Peyer's patch (tissue), 4 donors: Measurements from ENCODE around the gene ESYT2.

Experiments
- POLR2A ChIP-seq, 2 donors: fragments of 450-650 bp; IDR thresholded peaks; one replicate each; pipeline ENCODE4 v1.5.1; 2017; ENCODE audit warnings: antibody characterized with exemption in 2 of 2, mild to moderate bottlenecking in 2 of 2, moderate library complexity in 2 of 2
- TF ChIP-seq, protein P1 (sequence below), 6 experiments: fragments of 450-650 bp in 4 of 6; fragments of 200-600 bp in 2 of 6; sonication (generic) in 1 of 6; IDR thresholded peaks; one replicate each; pipeline ENCODE4 v1.5.1; 2017 to 2019; ENCODE audit warnings: antibody characterized with exemption in 6 of 6, mild to moderate bottlenecking in 3 of 6, moderate library complexity in 1 of 6

GRCh38 chr7:158815800-158816128 lies 13.5 kb downstream of the ESYT2 start:
- no peak for TF ChIP-seq POLR2A (IDR thresholded peaks at IDR 0.05)
- TF ChIP-seq, protein P1, sequence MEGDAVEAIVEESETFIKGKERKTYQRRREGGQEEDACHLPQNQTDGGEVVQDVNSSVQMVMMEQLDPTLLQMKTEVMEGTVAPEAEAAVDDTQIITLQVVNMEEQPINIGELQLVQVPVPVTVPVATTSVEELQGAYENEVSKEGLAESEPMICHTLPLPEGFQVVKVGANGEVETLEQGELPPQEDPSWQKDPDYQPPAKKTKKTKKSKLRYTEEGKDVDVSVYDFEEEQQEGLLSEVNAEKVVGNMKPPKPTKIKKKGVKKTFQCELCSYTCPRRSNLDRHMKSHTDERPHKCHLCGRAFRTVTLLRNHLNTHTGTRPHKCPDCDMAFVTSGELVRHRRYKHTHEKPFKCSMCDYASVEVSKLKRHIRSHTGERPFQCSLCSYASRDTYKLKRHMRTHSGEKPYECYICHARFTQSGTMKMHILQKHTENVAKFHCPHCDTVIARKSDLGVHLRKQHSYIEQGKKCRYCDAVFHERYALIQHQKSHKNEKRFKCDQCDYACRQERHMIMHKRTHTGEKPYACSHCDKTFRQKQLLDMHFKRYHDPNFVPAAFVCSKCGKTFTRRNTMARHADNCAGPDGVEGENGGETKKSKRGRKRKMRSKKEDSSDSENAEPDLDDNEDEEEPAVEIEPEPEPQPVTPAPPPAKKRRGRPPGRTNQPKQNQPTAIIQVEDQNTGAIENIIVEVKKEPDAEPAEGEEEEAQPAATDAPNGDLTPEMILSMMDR (IDR thresholded peaks at IDR 0.05): no peak
